ENCODE measurements around the gene ING4. TPM values are rescaled to one million over a fixed set of nuclear protein-coding genes. Genes with fewer than 3 reads are reported as not detected.
A peak's percentile ranks its signal among the peaks of the same experiment; 100 is the strongest.

Gene ING4
- total RNA-seq, 1 experiment from 2014 or later, result 20.1 TPM

- Mint-ChIP-seq H3K4me1 (peaks cover 14 to 21% of the 10 kb centered on the region in 2 experiments), H3K27ac (peak overlapping the region in 1 of 3 experiments; percentile 33; a peak in 1 of 7 replicates), H3K27me3 (ENCODE audit: low read depth) (no peaks in the 10 kb centered on the region), H3K36me3 (ENCODE audit: insufficient read depth in 1 of 3, low read depth in 3 of 3) (peaks cover 5 to 34% (median 23%) of the 10 kb centered on the region in 3 experiments; a peak in 5 of 7 replicates), H3K9me3 (no peaks in the 10 kb centered on the region), H3K4me3 (no peak overlapping the region)
- Histone ChIP-seq H4K20me1 (ENCODE audit: control insufficient read depth, insufficient read depth, insufficient read length) (no peaks in the 10 kb centered on the region), H3T11ph (ENCODE audit: low read length) (no peak overlapping the region), H3K4me1 (ENCODE audit: insufficient read depth, low read length) (no peaks in the 10 kb centered on the region), H3K18ac (ENCODE audit: insufficient read length, low read depth, low read length) (no peak overlapping the region), H2AFZ (ENCODE audit: low read length) (no peak overlapping the region), H2AK5ac (ENCODE audit: insufficient read length, low read length) (no peak overlapping the region), H2BK12ac (ENCODE audit: insufficient read length, low read depth, low read length) (no peak overlapping the region), H3K9me3 (ENCODE audit: control insufficient read depth, low read depth, low read length) (no peaks in the 10 kb centered on the region), H3K27ac (ENCODE audit: insufficient read length, low read depth, low read length) (no peak overlapping the region), H3K56ac (ENCODE audit: insufficient read length, low read depth, low read length) (no peak overlapping the region), H3K79me1 (ENCODE audit: insufficient read depth, low read depth, low read length, poor library complexity, severe bottlenecking) (peaks cover 10% of the 10 kb centered on the region), H3K23me2 (ENCODE audit: insufficient read length, low read depth, low read length, poor library complexity, severe bottlenecking) (peaks cover 8% of the 10 kb centered on the region), H2BK20ac (ENCODE audit: low read depth, low read length, poor library complexity, severe bottlenecking) (no peak overlapping the region), H4K8ac (replicated peaks; ENCODE audit: insufficient read length, low read depth, low read length) (no peak overlapping the region), H3K4ac (ENCODE audit: low read depth, low read length) (no peak overlapping the region), H2BK15ac (ENCODE audit: low read depth, low read length) (no peak overlapping the region), H2BK5ac (ENCODE audit: insufficient read length, low read length) (no peak overlapping the region), H3K9ac (ENCODE audit: extremely low read depth, insufficient read length, low read length) (no peak overlapping the region), H3K23ac (ENCODE audit: insufficient read length, low read depth, low read length) (no peak overlapping the region), H3K79me2 (ENCODE audit: insufficient read depth, low read length) (peaks cover 27% of the 10 kb centered on the region; the same call in 1 of the 2 replicates), H3K27me3 (ENCODE audit: insufficient read depth, low read length) (no peaks in the 10 kb centered on the region), H4K5ac (ENCODE audit: insufficient read length, low read depth, low read length) (no peak overlapping the region), H4K91ac (ENCODE audit: insufficient read length, low read depth, low read length) (no peak overlapping the region), H3K14ac (ENCODE audit: insufficient read depth, low read length) (no peak overlapping the region), H2BK120ac (ENCODE audit: low read depth, low read length, poor library complexity, severe bottlenecking) (no peak overlapping the region), H3K4me2 (ENCODE audit: insufficient read depth, insufficient read length, low read length) (no peak overlapping the region)
- no peak for DNase-seq
- TF ChIP-seq CTCF (conservative IDR thresholded peaks at IDR 0.05), result peak; percentile 84
- WGBS (ENCODE audit: extremely low coverage, insufficient read length, low lambda C conversion rate), result no CpG with 5 or more reads among the region's 6 CpGs
Measured at GRCh38 chr12:6684609-6685008, 21.7 kb upstream of the ING4 start.

All from H9 (cell line).